NCI-H2107 (cell line): ENCODE data around the gene GPR142.

Source experiments
- DNase-seq: peaks from one replicate; lab custom pipeline; 2025; lab: John Stamatoyannopoulos, UW

The GPR142 gene

DNA sequence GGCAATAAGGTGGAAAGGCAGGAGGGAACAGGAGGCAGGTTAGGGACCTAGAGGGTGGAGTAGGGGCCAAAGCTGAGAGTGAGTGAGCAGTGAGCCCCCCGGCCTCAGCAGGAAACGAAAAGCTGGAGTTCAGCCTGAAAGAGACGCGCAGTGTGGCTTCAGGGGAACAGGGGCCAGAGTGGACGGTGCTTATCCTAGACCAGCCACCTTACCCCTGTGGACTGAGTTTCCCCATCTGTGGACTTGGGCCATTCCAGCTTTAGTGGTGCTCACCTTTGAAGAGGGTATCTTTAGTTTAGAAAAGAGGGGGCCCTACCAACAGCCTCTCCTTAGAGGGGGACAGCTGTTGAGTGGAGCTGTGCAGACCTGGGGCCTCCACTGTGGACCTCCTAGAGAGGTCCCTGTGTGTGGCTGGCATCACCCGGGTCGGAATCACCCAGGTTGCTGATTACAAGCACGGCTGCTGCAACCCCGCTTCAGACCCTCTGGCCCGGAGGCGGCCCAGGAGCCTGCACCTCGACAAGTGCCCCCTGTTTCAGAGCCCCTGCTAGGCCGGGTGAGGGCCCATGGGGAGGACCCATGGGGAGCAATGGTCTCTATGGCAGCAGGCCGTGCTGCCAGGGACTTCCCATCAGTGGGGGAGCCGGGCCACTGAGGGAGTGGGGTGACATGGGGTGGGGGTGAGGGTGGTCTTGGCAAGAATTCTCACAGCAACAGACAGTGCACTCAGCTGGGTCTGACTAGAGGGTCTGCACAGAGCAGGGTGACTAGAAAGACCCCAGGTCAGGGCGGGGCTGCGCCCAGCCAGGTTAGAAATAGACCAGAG is 2.6 kb downstream of the GPR142 start:
- DNase-seq = no peak

DNA sequence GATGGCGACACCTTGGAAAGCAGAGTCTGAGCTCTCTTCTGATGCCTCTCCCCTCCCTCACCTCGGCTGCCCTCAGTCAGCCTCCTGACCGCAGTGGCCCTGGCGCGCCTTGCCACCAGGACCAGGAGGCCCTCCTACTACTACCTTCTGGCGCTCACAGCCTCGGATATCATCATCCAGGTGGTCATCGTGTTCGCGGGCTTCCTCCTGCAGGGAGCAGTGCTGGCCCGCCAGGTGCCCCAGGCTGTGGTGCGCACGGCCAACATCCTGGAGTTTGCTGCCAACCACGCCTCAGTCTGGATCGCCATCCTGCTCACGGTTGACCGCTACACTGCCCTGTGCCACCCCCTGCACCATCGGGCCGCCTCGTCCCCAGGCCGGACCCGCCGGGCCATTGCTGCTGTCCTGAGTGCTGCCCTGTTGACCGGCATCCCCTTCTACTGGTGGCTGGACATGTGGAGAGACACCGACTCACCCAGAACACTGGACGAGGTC is 4.4 kb downstream of the GPR142 start:
- no peak for DNase-seq

DNA sequence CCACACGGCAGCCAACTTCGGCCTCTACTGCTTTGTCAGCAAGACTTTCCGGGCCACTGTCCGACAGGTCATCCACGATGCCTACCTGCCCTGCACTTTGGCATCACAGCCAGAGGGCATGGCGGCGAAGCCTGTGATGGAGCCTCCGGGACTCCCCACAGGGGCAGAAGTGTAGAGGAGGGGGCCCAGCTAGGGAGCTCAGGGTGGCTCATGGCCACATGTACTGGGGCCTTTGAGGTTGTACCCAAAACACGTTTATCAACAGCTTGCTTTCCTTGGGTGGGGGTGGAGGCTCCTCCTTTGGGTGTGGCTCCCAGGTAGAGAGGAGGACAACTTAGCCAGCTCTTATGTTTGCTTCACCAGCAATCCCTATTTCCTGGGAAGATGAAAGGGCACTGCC is 5.1 kb downstream of the GPR142 start:
- DNase-seq = no peak

DNA sequence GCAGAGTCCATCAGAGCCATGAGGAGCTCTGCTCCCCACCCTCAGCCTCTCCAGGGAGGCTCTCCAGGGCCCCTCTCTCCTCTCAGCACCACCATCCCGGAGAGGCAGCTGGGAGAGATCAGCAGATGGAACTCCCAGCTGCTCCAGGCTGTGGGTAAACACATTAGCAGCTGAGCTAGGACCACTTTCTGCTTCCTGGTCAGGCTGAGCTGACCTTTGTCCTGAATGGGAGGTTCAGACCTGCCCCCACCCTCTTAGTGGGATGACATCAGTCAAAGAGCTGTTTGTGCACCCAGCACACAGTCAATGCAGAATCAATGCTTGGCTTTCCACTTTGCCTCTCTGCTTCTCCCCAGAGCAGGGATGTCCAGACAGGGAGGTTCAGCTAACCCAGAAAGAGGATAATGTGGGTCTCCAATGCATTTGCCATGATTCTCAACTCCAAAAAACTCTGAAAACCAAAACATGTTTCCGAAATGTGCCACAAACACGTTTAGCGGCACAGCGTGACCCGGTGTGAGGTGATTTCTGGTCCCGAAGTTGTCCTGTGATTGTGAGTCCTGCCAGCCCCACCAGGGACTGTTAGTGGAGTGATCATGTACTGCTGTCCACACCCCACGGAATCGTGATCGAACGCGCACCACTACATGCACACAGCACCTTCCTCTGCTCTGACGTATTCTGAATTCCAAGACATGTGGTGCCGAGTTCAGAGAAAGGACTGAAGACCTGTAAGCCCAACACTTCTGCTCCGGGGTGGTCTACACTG is 6.7 kb downstream of the GPR142 start:
- DNase-seq = no peak

DNA sequence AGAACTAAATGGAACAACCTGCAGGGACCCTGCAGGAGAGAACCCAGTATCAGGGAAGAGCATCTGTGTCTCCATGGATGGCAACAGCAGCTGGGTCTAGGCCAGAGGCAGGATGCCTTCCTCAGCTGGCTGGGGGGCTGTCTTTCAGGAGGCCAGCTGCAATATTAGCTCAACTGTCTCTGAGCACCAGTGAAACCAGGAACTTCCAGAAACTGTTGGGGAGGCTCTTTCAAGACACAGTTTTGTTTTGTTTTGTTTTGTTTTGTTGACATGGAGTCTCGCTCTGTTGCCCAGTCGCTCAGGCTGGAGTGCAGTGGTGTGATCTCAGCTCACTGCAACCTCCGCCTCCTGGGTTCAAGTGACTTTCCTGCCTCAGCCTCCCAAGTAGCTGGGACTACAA is 7.6 kb downstream of the GPR142 start:
- no peak for DNase-seq

DNA sequence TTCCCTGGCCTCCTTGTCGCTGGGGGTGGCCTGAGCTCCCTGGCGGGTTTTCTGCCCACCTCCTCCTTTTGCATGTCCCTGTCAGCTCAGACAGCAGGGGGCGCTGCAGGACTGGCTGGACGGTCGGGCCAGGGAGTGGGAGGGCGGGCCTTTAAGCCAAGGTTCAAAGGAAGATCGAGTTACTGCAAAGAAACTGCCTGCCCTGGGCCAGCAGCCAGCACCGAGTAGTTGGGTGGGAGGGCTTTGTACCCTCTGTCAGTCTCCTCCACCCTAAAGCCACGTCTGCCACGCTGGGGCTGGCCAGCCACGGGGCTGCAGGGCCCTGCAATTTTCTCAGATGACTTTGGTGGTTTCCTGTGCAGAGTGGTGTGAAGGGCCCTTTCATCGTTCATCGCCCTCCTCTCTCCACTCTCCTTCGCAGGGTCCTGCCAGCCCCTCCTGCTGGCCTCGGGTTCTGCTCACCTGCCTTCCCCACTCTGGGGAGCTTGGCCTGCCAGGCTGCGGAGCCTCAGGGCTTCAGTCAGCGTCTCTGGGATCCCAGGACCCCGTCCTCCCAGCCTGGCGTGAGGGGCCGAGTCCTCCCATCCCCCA is 12.3 kb downstream of the GPR142 start:
- DNase-seq = peak; percentile 86

DNA sequence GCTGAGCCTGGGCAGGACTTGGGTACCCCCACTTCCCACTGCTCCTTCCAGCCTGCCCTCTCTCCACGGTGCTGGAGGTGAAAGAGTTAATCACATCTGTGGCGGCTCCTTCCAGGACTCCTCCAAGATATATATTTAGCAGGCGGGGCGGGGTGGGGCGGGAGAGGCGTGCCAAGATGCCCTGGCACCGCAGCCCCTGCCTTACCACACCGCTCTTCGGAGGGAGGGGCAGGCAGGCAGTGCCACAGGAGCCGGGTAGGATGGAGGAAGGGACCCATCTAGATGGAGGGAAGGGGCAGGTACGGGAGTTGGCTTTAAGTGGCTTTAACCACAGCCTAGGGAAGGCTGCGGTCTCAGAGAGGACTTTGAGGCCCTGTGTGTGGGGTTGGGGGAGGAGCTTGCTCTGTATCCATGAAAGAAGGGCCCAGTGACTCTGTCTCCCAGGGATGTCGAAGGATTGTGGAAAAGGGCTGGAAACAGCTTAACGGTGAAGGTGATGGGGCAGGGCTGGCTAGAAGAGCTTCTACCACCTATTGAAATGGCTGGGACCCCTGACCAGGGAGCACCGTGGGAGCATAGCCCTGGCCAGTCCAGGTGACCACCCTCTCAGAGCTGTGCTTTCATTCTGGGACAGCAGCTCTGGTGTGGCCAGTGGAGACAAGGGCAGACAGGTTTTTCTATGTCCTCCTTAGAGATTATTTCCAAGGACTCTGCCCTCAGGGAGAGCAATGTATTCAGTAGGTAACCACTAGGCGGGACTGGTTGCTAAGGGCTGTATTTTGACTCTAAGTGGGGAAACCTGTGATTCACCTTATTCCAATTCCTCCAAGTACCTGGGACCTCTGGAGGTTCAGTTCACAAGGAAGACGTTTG is 13.0 kb downstream of the GPR142 start:
- DNase-seq = peak; percentile 77

DNA sequence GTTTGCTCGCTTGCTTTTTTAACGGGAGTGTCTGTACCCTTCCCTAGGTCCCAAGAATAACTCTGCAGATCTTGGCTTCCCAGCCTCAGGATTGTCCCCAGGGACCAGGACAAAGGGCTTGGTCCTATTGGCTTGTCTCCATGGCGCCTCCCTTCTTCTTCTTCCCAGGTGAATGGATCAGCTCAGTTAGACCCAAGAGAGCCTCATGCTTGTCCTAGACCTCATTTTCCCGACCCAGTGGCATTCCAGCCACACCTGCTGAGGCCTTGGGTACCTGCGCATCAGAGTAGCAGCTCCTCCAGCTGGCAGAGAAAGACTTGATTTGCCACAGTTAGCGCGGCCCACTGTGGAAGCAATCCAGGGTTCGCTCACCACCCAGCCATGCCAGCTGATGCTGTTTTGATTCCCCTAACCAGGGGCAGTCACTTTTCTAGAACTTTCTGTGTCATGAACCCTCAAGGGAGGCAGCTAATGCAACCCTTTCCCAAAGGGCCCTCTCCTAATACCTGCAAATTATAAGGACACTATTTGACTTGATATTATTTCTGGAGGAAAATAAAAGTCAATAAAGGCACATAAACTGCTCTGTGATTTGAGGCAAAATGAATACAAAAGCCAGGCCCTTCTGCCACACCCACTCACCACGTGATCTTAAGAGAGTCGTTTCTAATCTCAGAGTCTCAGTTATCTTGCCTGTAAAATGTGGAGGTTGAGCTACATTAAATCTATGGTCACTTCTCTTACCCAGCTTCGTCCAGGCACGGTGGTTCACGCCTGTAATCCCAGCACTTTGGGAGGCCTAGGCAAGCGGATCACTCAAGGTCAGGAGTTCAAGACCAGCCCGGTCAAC is 13.9 kb downstream of the GPR142 start:
- DNase-seq = no peak

DNA sequence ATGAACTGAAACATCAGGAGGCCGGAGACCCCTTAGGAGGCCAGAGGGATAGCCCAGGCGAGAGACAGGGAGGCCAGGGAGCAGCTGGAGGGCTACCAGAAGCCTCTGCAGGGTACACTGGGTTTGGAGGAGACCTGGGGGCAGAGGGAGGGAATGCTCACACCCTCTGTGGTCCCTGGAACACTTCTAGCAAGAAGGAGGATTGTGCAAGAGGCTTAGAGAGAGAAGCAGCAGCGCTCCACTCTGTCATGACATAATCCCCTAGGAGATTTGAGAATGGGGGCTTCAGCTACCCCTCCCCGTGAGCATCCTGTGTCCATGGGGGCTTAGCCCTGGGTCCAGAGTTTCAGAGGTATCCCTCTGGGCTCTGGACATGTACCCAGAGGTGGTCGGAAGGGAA is 15.8 kb downstream of the GPR142 start:
- DNase-seq = no peak

DNA sequence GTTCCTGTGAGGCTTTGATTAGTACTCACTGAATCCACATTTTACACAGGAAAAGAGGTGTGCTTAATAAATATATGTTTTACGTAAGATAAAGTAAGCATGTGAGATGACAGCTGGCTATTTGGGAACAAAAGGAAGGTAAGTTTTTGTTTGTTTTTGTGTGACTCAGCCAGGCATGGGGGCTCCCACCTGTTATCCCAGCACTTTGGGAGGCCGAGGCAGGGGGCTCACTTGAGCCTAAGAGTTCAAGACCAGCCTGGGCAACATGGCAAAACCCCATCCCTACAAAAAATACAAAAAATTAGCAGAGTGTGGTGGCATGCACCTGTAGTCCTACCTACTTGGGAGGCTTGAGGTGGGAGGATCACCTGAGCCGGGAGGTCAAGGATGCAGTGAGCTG is 17.9 kb downstream of the GPR142 start:
- no peak for DNase-seq

DNA sequence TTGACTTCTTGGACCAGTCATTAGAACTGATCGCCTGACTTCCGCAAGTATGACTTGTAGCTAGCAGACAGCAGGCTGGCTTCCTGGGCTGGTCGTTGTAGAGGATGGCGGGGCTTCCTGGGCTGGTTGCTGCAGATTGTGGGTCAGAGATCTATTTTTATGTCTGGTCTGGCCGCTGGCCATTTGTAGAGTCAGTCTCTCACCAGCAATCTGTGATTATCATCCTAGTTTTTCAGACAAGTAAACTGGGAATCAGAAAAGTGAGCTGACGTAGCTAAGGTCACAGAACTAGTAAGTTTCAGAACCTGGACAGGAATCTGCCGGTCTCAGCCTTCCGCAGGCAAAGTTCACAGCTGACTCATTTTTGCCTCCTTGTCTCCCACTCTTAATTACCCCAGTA is 19.1 kb downstream of the GPR142 start:
- DNase-seq = no peak

DNA sequence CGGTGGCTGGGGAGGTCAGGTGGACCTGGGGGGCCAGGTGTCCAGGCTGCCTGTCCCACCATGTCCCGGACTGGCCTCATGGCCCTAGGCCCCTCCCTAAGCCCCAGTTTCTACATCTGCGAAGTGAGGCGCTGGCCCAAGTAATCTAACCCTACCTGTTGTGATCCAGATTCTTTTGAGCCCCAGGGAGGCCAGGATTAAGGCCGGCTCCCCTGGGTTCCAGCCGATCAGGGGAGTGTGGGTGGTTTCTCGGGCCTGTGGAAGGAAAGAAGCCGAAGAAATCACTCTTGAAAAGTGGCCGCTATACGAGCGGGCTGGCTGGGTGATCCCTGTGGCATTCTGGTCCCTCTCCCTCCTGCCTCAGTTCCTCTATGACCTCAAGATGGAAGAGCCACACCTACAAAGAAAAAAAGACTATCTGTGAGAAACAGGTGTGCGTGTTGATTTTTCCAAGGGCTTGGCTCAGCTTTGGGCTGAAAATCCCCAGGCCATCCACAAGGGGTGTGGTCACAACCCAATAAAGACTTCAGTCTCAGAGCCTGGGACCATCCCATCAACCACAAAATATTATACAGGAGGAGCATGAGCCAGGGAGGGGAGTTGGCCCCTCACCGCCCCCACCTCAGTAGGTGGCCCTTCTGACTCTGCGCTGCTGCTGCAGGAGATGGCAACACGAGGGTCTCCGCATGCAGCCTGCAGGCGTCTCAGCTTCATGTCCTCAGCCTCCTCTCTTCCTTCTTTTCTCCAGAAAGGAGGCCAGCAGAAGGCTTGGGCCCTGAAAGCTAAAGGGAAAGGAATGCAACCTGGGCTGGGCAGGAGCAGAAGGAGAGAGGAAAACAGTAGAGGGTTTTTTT is 20.3 kb downstream of the GPR142 start:
- DNase-seq = no peak

DNA sequence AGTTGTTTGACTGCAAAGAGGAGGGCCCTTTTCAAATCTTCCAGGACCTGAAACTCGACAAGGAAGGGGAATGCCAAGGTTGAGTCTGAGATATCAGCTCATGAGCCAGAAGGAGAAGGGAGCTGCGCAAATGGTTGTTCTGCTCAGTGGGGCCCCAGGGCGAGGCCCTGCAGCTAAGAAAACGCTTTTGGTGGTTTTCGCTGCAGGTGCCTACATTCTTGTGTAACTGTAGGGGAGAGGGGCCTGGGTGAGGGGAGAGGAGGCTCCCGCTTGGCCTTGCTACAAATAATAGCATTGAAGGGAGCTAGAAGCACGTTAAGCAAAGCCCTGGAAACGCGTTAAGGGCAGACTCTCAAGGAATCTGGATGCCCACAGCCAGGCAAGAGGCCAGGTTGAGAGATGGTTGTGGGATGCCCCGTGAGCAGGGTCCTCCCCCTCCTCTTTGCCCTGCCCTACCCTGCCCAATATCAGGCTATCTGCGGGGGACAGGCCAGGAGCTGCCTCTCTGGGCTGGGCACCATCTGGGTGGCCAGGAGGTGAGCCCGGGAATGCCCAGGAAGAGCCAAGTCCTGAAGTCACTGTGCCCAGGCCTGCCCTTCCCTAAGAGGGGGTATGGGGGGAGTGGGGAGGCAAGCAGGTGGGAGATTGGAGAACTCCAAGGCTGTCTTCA is 21.9 kb downstream of the GPR142 start:
- DNase-seq = no peak

DNA sequence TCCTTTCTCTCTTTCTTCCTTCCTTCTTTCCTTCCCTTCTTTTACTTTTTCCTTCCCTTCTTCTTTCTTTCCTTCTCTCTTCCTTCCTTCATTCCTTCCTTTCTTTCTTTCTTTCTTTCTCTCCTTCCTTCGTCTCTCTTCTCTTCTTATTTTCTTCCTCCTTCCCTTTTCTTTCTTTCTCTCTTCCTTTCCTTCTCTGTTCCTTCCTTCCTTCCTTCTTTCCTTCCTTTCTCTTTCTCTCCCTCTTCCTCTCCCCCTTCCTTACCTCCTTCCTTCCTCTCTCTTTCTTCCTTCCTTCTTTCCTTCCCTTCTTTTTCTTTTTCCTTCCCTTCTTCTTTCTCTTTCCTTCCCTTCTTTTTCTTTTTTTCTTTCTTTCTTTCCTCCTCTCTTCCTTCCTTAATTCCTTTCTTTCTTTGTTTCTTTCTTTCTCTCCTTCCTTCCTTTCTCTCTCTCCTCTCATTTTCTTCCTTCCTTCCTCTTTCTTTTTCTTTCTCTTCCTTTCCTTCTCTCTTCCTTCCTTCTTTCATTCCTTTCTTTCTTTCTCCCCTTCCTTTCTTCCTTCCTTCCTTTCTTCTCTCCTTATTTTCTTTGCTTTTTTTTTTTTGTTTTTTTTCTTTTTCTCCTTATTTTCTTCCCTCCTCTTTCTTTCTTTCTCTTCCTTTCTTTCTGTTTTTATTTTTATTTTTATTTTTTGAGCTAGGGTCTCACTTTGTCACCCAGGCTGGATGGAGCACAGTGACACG is 22.8 kb downstream of the GPR142 start:
- DNase-seq = no peak

DNA sequence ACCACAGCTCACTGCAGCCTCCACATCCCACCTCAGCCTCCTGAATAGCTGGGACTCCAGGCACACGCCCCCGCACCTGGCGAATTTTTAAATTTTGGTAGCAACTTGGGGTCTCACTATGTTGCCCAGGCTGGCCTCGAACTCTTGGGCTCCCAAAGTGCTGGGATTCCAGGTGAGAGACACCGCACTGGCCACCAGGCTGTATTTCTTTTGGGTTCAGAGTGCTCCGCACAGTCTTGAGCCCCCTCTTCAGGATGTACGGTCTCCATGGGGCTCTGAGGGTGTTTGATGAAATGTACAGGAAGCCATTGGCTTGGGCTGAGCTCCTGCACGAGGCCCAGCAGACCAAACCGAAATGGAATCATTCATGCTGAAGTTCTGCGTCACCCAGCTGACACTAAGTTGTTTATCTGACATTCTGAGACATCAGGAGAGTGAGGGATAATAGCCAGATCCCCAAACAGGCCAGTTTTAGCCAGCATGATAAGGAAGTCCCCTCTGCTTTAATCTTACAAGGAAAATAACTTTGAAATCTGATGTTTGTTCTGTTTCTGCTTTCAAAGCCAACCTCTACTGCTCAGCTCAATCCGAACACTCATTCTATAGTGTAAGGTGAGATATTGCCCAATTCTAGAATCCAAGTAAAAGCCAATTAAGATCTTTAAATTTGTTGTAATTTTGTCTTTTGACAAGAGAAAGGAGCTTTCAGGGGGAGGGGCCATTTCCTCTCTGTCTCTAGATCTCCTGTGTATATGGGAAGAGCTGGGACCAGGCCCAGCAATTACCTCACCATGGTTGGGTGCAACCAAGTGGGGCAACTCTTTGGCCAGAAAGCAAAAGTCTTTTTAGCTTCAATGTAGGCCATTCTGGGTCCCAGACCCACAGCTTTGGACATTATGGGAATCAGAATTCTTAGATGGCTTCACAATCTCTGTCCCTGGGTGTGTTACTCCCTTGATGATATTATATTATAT is 23.7 kb downstream of the GPR142 start:
- DNase-seq = no peak

DNA sequence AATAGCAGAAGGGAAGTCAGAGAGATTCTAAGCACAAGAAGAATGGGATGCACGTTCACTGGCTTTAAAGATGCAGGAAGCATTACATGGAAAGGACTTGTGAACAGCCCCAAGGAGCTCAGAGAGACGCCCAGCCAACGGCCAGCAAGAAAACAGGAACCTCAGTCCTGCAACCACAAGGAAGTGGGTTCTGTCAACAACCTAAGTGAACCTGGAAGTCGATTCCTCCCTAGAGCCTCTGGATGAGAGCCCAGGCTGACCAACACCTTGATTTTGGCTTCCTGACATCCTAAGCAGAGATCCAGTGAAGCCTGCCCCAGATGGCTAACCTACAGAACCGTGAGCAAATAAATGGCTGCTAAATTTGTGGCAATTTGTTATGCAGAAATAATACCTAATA is 24.5 kb downstream of the GPR142 start:
- DNase-seq = no peak

DNA sequence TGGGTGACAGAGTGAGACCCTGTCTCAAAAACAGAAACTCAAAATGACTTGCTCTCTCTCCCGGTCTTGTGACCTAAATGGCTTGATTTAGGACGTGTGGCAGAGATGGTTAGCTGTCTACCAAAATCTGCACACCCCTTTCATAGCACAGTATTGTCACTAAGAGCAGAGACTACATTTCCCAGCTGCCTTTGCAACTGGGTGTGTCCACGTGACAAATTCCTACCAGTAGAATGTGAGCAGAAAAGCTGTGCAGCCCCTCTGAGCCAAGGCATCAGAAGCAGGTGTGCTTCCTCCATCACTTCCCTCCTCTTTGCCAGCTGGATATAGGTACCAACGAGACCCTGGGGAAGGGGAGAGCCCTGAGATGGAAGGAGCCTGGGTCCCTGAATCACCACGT is 25.5 kb downstream of the GPR142 start:
- no peak for DNase-seq
